ENCODE data around the gene TEX19. TPM values are rescaled to one million over a fixed set of nuclear protein-coding genes. Genes with fewer than 3 reads are reported as not detected.

Gene TEX19
- total and polyA plus RNA-seq, 11 donors: not detected

- H3K36me3 ChIP-seq: peaks cover 0 to 32% (median 24%) of the 10 kb centered on the region in 9 donors
- peak in 1 of 5 donors; percentile 5 for DNase-seq
- intact Hi-C loops (cut with DNase I): loop anchor here in 1 of 10 donors (10.0 kb wide), 1 partner anchor 201 kb away; no protein-coding TSS in a partner anchor
Measured at GRCh38 chr17:82406131-82406671, 47.2 kb downstream of the TEX19 start.

GRCh38 chr17:82407255-82407654 is 48.2 kb downstream of the TEX19 start:
- 43 to 59% (median 53%) methylated on average over 13 of the region's 13 CpGs for WGBS, 4 donors
- peaks cover 0 to 11% (median 0%) of the 10 kb centered on the region in 12 donors for H3K4me1 ChIP-seq
- intact Hi-C loops (cut with DNase I): loop anchor here in 1 of 10 donors (10.0 kb wide), 1 partner anchor 202 kb away; no protein-coding TSS in a partner anchor
- H3K36me3 ChIP-seq: peaks cover 0 to 25% (median 16%) of the 10 kb centered on the region in 9 donors
- H3K4me3 ChIP-seq: no peak overlapping the region
- H3K27me3 ChIP-seq: no peaks in the 10 kb centered on the region
- TF ChIP-seq CTCF (IDR thresholded peaks at IDR 0.05): no peak
- TF ChIP-seq POLR2A (IDR thresholded peaks at IDR 0.05): no peak
- DNase-seq: peak in 4 of 5 donors; percentile 48 to 75 (median 59)
- no peaks in the 10 kb centered on the region for H3K9me3 ChIP-seq
- H3K27ac ChIP-seq: peak overlapping the region in 6 of 12 donors; percentile 4 to 68 (median 38)
- peak; percentile 77 to 96 (median 92) for ATAC-seq

More at GRCh38 chr17:82406131-82406671, 47.2 kb downstream of the TEX19 start:
- TF ChIP-seq CTCF (IDR thresholded peaks at IDR 0.05): no peak
- no peak for TF ChIP-seq POLR2A (IDR thresholded peaks at IDR 0.05)
- H3K4me3 ChIP-seq: no peak overlapping the region
- ATAC-seq: no peak
- H3K27ac ChIP-seq: no peak overlapping the region
- no peaks in the 10 kb centered on the region for H3K9me3 ChIP-seq
- H3K27me3 ChIP-seq: no peaks in the 10 kb centered on the region
- 93 to 96% (median 95%) methylated on average over 14 of the region's 14 CpGs for WGBS, 4 donors
- H3K4me1 ChIP-seq: peaks cover 0 to 11% (median 2%) of the 10 kb centered on the region in 12 donors

GRCh38 chr17:82408288-82408937 is 49.4 kb downstream of the TEX19 start:
- Histone ChIP-seq H3K27me3 (no peaks in the 10 kb centered on the region), H3K27ac (no peak overlapping the region), H3K4me1 (peaks cover 0 to 16% (median 0%) of the 10 kb centered on the region in 12 donors), H3K36me3 (peaks cover 0 to 18% (median 6%) of the 10 kb centered on the region in 9 donors), H3K4me3 (no peak overlapping the region), H3K9me3 (no peaks in the 10 kb centered on the region)
- peak in 1 of 5 donors; percentile 11 for DNase-seq
- no peak for ATAC-seq
- intact Hi-C loops (cut with DNase I): loop anchor here in 1 of 10 donors (10.0 kb wide), 1 partner anchor 204 kb away; no protein-coding TSS in a partner anchor
- TF ChIP-seq POLR2A (IDR thresholded peaks at IDR 0.05) (no peak), CTCF (IDR thresholded peaks at IDR 0.05) (no peak)
- 90 to 92% (median 91%) methylated on average over 9 to 15 of the region's 15 CpGs for WGBS, 4 donors

- DNase-seq (peak in 1 of 5 donors; percentile 4), ATAC-seq (no peak)
- TF ChIP-seq POLR2A (IDR thresholded peaks at IDR 0.05): no peak
- no peak for TF ChIP-seq CTCF (IDR thresholded peaks at IDR 0.05)
- peaks cover 0 to 18% (median under 1%) of the 10 kb centered on the region in 9 donors for H3K36me3 ChIP-seq
- no peaks in the 10 kb centered on the region for H3K9me3 ChIP-seq
- H3K27ac ChIP-seq: no peak overlapping the region
- intact Hi-C loops (cut with DNase I): loop anchor here in 1 of 10 donors (10.0 kb wide), 1 partner anchor 204 kb away; no protein-coding TSS in a partner anchor
- H3K27me3 ChIP-seq: no peaks in the 10 kb centered on the region
- peaks cover 0 to 16% (median 0%) of the 10 kb centered on the region in 12 donors for H3K4me1 ChIP-seq
- WGBS, 4 donors: 94 to 96% (median 95%) methylated on average over 14 to 21 of the region's 21 CpGs
- no peak overlapping the region for H3K4me3 ChIP-seq
Measured at GRCh38 chr17:82408938-82409318, 49.9 kb downstream of the TEX19 start.
